ENCODE measurements around the gene SPECC1L.

The SPECC1L gene

GRCh38 chr22:24231706-24232105 lies 38.9 kb upstream of the SPECC1L start:
- Histone ChIP-seq H3K9me3 (ENCODE audit: insufficient read depth, low read depth, low read length) (no peaks in the 10 kb centered on the region), H3K79me2 (ENCODE audit: insufficient read depth, low read length) (no peaks in the 10 kb centered on the region), H3F3A (ENCODE audit: low read depth) (no peaks in the 10 kb centered on the region), H3K36me3 (ENCODE audit: insufficient read depth, low read length) (no peaks in the 10 kb centered on the region), H4K20me1 (ENCODE audit: insufficient read depth, low read length, poor library complexity, severe bottlenecking) (no peaks in the 10 kb centered on the region), H3K4me3 (ENCODE audit: low read length, poor library complexity, severe bottlenecking) (no peak overlapping the region), H3K9me2 (replicated peaks; ENCODE audit: low read depth, low read length) (no peaks in the 10 kb centered on the region), H3K9ac (ENCODE audit: low read depth, low read length, poor library complexity, severe bottlenecking) (no peak overlapping the region), H3K27me3 (ENCODE audit: insufficient read depth, low read length, poor library complexity, severe bottlenecking) (no peaks in the 10 kb centered on the region), H2AFZ (ENCODE audit: low read length) (no peak overlapping the region), H3K4me2 (ENCODE audit: low read depth, low read length, poor library complexity, severe bottlenecking) (no peak overlapping the region), H3K4me1 (ENCODE audit: insufficient read depth, low read length, poor library complexity, severe bottlenecking) (no peaks in the 10 kb centered on the region)
- no peak for TF ChIP-seq CTCF (conservative IDR thresholded peaks at IDR 0.05; ENCODE audit: low read length)

DNA sequence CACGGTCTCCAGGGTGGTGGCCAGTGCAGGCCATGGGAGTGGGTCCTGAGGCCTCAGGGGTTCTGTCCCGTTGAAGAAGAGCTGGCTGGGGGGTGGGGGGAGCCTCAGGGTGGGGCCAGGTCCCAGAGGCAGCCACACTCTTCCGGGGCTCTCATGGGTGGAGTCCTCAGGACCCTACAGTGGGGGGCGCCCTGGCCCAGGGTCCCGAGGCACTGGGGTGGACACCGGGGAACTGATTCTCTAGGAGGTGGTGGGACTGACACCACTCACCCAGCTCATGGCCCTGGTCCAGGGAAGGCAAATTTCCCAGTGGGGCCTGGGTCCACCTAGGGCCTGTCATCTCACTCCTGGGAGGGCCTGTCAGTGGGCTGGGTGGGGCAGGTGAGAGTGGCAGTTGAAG lies 38.5 kb upstream of the SPECC1L start:
- Histone ChIP-seq H4K20me1 (ENCODE audit: insufficient read depth, low read length, poor library complexity, severe bottlenecking) (no peaks in the 10 kb centered on the region), H3K4me1 (ENCODE audit: insufficient read depth, low read length, poor library complexity, severe bottlenecking) (no peaks in the 10 kb centered on the region), H3K79me2 (ENCODE audit: insufficient read depth, low read length) (no peaks in the 10 kb centered on the region), H3K36me3 (ENCODE audit: insufficient read depth, low read length) (no peaks in the 10 kb centered on the region), H3K9me2 (replicated peaks; ENCODE audit: low read depth, low read length) (no peaks in the 10 kb centered on the region), H3K4me3 (ENCODE audit: low read length, poor library complexity, severe bottlenecking) (no peak overlapping the region), H3K9me3 (ENCODE audit: insufficient read depth, low read depth, low read length) (no peaks in the 10 kb centered on the region), H3K27me3 (ENCODE audit: insufficient read depth, low read length, poor library complexity, severe bottlenecking) (no peaks in the 10 kb centered on the region), H2AFZ (ENCODE audit: low read length) (no peak overlapping the region), H3F3A (ENCODE audit: low read depth) (no peaks in the 10 kb centered on the region), H3K9ac (ENCODE audit: low read depth, low read length, poor library complexity, severe bottlenecking) (no peak overlapping the region), H3K4me2 (ENCODE audit: low read depth, low read length, poor library complexity, severe bottlenecking) (no peak overlapping the region)
- TF ChIP-seq CTCF (conservative IDR thresholded peaks at IDR 0.05; ENCODE audit: low read length) (no peak), EZH2phosphoT487 (IDR thresholded peaks at IDR 0.05; ENCODE audit: borderline replicate concordance) (no peak)

- Histone ChIP-seq H3K36me3 (ENCODE audit: insufficient read depth, low read length) (no peaks in the 10 kb centered on the region), H3K4me1 (ENCODE audit: insufficient read depth, low read length, poor library complexity, severe bottlenecking) (no peaks in the 10 kb centered on the region), H3K27me3 (ENCODE audit: insufficient read depth, low read length, poor library complexity, severe bottlenecking) (no peaks in the 10 kb centered on the region), H4K20me1 (ENCODE audit: insufficient read depth, low read length, poor library complexity, severe bottlenecking) (no peaks in the 10 kb centered on the region), H3F3A (ENCODE audit: low read depth) (no peaks in the 10 kb centered on the region), H3K79me2 (ENCODE audit: insufficient read depth, low read length) (no peaks in the 10 kb centered on the region), H3K4me3 (ENCODE audit: low read length, poor library complexity, severe bottlenecking) (no peak overlapping the region), H3K9me2 (replicated peaks; ENCODE audit: low read depth, low read length) (no peaks in the 10 kb centered on the region), H2AFZ (ENCODE audit: low read length) (no peak overlapping the region), H3K9ac (ENCODE audit: low read depth, low read length, poor library complexity, severe bottlenecking) (no peak overlapping the region), H3K4me2 (ENCODE audit: low read depth, low read length, poor library complexity, severe bottlenecking) (no peak overlapping the region), H3K9me3 (ENCODE audit: insufficient read depth, low read depth, low read length) (no peaks in the 10 kb centered on the region)
- no peak for TF ChIP-seq CTCF (conservative IDR thresholded peaks at IDR 0.05; ENCODE audit: low read length)
- TF ChIP-seq EZH2phosphoT487 (IDR thresholded peaks at IDR 0.05; ENCODE audit: borderline replicate concordance), result no peak
Observed at GRCh38 chr22:24232725-24233124, 37.9 kb upstream of the SPECC1L start.

Data from Loucy (cell line).